H1 (cell line): ENCODE measurements around the gene SLC35B1. TPM values are rescaled to one million over a fixed set of nuclear protein-coding genes. Genes with fewer than 3 reads are reported as not detected.

Experiments
- ASH2L ChIP-seq: fragments of 200-600, 300-600 bp; sonication (generic); IDR thresholded peaks from one replicate; pipeline ENCODE4 v1.7.1; 2017; ENCODE audit warnings: low read length
- BACH1 ChIP-seq: IDR thresholded peaks from 2 replicates; pipeline ENCODE4 v1.6.1; 2012; ENCODE audit warnings: low read length, improper control_type of control experiment
- BRCA1 ChIP-seq: IDR thresholded peaks from 2 replicates; pipeline ENCODE4 v1.6.1; 2012; ENCODE audit warnings: low read depth, low read length, improper control_type of control experiment
- CEBPB ChIP-seq: IDR thresholded peaks from 2 replicates; pipeline ENCODE4 v1.6.1; 2012; ENCODE audit warnings: low read depth, low read length
- FOSL1 ChIP-seq: IDR thresholded peaks from 2 replicates; pipeline ENCODE4 v1.6.1; 2011; ENCODE audit warnings: mild to moderate bottlenecking, low read depth, low read length, moderate library complexity; ENCODE audit not compliant: insufficient read depth
- GABPA ChIP-seq: IDR thresholded peaks from 2 replicates; pipeline ENCODE4 v1.6.1; 2011; ENCODE audit warnings: mild to moderate bottlenecking, low read length, moderate library complexity, borderline replicate concordance; ENCODE audit not compliant: insufficient read depth
- GTF2F1 ChIP-seq: IDR thresholded peaks from 2 replicates; pipeline ENCODE4 v1.6.1; 2012; ENCODE audit warnings: low read depth, low read length, improper control_type of control experiment, borderline replicate concordance
- HDAC2 ChIP-seq, 2 experiments: fragments of 300-600 bp in 1 of 2; sonication (generic) in 1 of 2; IDR thresholded peaks; 2 replicates each; pipeline ENCODE4 v1.6.1; 2011 to 2012; ENCODE audit warnings: low read depth in 2 of 2, low read length in 2 of 2, mild to moderate bottlenecking in 2 of 2, moderate library complexity in 2 of 2, borderline replicate concordance in 1 of 2, inconsistent platforms in 1 of 2
- KDM5A ChIP-seq: fragments of 200-600 bp; IDR thresholded peaks from 2 replicates; pipeline ENCODE4 v1.7.1; 2012; ENCODE audit warnings: mild to moderate bottlenecking, low read length, inconsistent platforms, mixed read lengths
- MAFK ChIP-seq: IDR thresholded peaks from 2 replicates; pipeline ENCODE4 v1.6.1; 2012; ENCODE audit warnings: low read depth, mild to moderate bottlenecking, improper control_type of control experiment, low read length
- MAX ChIP-seq: IDR thresholded peaks from 2 replicates; pipeline ENCODE4 v1.6.1; 2012; ENCODE audit warnings: inconsistent platforms
- NRF1 ChIP-seq: IDR thresholded peaks from 2 replicates; pipeline ENCODE4 v1.6.1; 2011; ENCODE audit warnings: mild to moderate bottlenecking, low read depth, low read length, improper control_type of control experiment
- POLR2A ChIP-seq, 2 experiments: IDR thresholded peaks; 1 replicate in 1 of 2; 2 replicates in 1 of 2; pipeline ENCODE4 v1.6.1; 2011; ENCODE audit warnings: low read depth in 2 of 2, low read length in 2 of 2, mild to moderate bottlenecking in 2 of 2; ENCODE audit errors: control extremely low read depth in 1 of 2
- POU5F1 ChIP-seq: IDR thresholded peaks from 2 replicates; pipeline ENCODE4 v1.6.1; 2011; ENCODE audit warnings: low read depth, mild to moderate bottlenecking, low read length, moderate library complexity
- RBBP5 ChIP-seq: IDR thresholded peaks from 2 replicates; pipeline ENCODE4 v1.7.1; 2012; ENCODE audit warnings: low read depth, mild to moderate bottlenecking, inconsistent platforms, low read length, moderate library complexity, borderline replicate concordance
- RFX5 ChIP-seq: IDR thresholded peaks from 2 replicates; pipeline ENCODE4 v1.6.1; 2011; ENCODE audit warnings: low read depth, low read length, improper control_type of control experiment, borderline replicate concordance
- SP2 ChIP-seq: IDR thresholded peaks from 2 replicates; pipeline ENCODE4 v1.6.1; 2012; ENCODE audit warnings: mild to moderate bottlenecking, low read length, inconsistent platforms
- SP4 ChIP-seq: IDR thresholded peaks from 2 replicates; pipeline ENCODE4 v1.6.1; 2012; ENCODE audit warnings: low read length, inconsistent platforms
- SRF ChIP-seq: IDR thresholded peaks from 2 replicates; pipeline ENCODE4 v1.6.1; 2011; ENCODE audit warnings: mild to moderate bottlenecking, low read depth, low read length, moderate library complexity
- SUZ12 ChIP-seq: fragments of 200-600 bp; sonication (generic); IDR thresholded peaks from 2 replicates; pipeline ENCODE4 v1.6.1; 2012; ENCODE audit warnings: mild to moderate bottlenecking, inconsistent platforms, low read length, moderate library complexity, mixed read lengths
- TCF12 ChIP-seq: IDR thresholded peaks from 2 replicates; pipeline ENCODE4 v1.6.1; 2011; ENCODE audit warnings: low read depth, mild to moderate bottlenecking, low read length
- TEAD4 ChIP-seq: IDR thresholded peaks from 2 replicates; pipeline ENCODE4 v1.6.1; 2012; ENCODE audit warnings: low read depth, low read length, inconsistent platforms, mixed read lengths
- USF2 ChIP-seq: IDR thresholded peaks from 2 replicates; pipeline ENCODE4 v1.6.1; 2011; ENCODE audit warnings: low read length, improper control_type of control experiment
- YY1 ChIP-seq: IDR thresholded peaks from 2 replicates; pipeline ENCODE4 v1.6.1; 2011; ENCODE audit warnings: low read depth, mild to moderate bottlenecking, low read length
- polyA plus RNA-seq, 7 experiments: library from polyadenylated mRNA; depleted of rRNA in 3 of 7; stranded (reverse) in 5 of 7; unstranded in 2 of 7; fragments of >200 nt in 5 of 7; fragments of 200-250 nt in 2 of 7; gene quantifications; 1 replicate in 5 of 7; 2 replicates in 1 of 7; 4 replicates in 1 of 7; pipeline versions ENCODE4 v1.2.1 to v1.2.3, GENCODE V29; 2011 to 2013; ENCODE audit warnings: missing spikeins in 2 of 7, mixed read lengths in 2 of 7
- total RNA-seq: library from RNA; stranded (reverse); fragmentation: NEBNext Ultra II Directional; extraction: Animal tissue kit (Norgen Biotek cat#: 25700); gene quantifications from 2 replicates; pipeline ENCODE4 v1.2.1, GENCODE V29; 2021

The SLC35B1 gene
- total and polyA plus RNA-seq, 2 of the 8 experiments (the other 6 are each of a cell fraction or from before 2014, with no cell fraction given): 56.5 to 87.7 TPM

GRCh38 chr17:49677933-49678847 lies 29.6 kb downstream of the SLC35B1 start, which contains the start of gene SPOP (continued):
- TF ChIP-seq GABPA: no peak
- TF ChIP-seq BACH1: no peak
- TF ChIP-seq POLR2A (IDR thresholded peaks at IDR 0.05; ENCODE audit: control extremely low read depth in 1 of 2, low read depth in 2 of 2, low read length in 2 of 2): 0 out of 3 replicates have a peak, but pooled peaks of 1 of the 2 experiments have one; percentile 37
- no peak for TF ChIP-seq SP2
- TF ChIP-seq TEAD4: no peak
- peak in 1 of 2 experiments; percentile 99; a peak in 1 of 4 replicates for TF ChIP-seq HDAC2 (IDR thresholded peaks at IDR 0.05; ENCODE audit: borderline replicate concordance in 1 of 2, low read depth in 2 of 2, low read length in 2 of 2)
- no peak for TF ChIP-seq SP4
- no peak for TF ChIP-seq KDM5A
- TF ChIP-seq TCF12: no peak
- TF ChIP-seq MAFK: no peak
- no peak for TF ChIP-seq GTF2F1
- no peak for TF ChIP-seq RBBP5
- TF ChIP-seq BRCA1: no peak
- TF ChIP-seq POU5F1: no peak
- TF ChIP-seq MAX: peak; percentile 100
- peak; percentile 69 for TF ChIP-seq NRF1
- no peak for TF ChIP-seq SUZ12
- peak; percentile 37; the same call in 1 of the 2 replicates for TF ChIP-seq YY1
- peak; percentile 59 for TF ChIP-seq ASH2L
- peak; percentile 63; the same call in 1 of the 2 replicates for TF ChIP-seq CEBPB
- peak; percentile 48; the same call in 1 of the 2 replicates for TF ChIP-seq FOSL1
- TF ChIP-seq USF2: no peak
- TF ChIP-seq RFX5: no peak
- TF ChIP-seq SRF: no peak
